Liver (tissue), 9 donors: Measurements from ENCODE around the gene FGD5. TPM values are rescaled to one million over a fixed set of nuclear protein-coding genes. Genes with fewer than 3 reads are reported as not detected.

ENCODE experiments used
- DNase-seq: peaks from one replicate; pipeline ENCODE4 v3.0.0-alpha.2; 2017; ENCODE audit warnings: low spot score
- H3K27ac ChIP-seq, 2 donors: one replicate each; pipeline ENCODE4 v1.7.0; 2013; ENCODE audit warnings: inconsistent platforms in 2 of 2, low read length in 2 of 2, control low read depth in 1 of 2, low read depth in 1 of 2, mild to moderate bottlenecking in 1 of 2
- H3K27me3 ChIP-seq, 4 donors: one replicate each; pipeline versions ENCODE4 v1.6.1 to v1.7.0; 2013; ENCODE audit warnings: low read length in 3 of 4, inconsistent platforms in 1 of 4, mild to moderate bottlenecking in 1 of 4, moderate library complexity in 1 of 4; ENCODE audit not compliant: control insufficient read depth in 4 of 4, insufficient read depth in 4 of 4
- H3K36me3 ChIP-seq, 4 donors: one replicate each; pipeline versions ENCODE4 v1.6.1 to v1.7.0; 2013; ENCODE audit warnings: low read length in 3 of 4, mild to moderate bottlenecking in 3 of 4, low read depth in 1 of 4, moderate library complexity in 1 of 4; ENCODE audit not compliant: control insufficient read depth in 4 of 4, insufficient read depth in 3 of 4
- H3K4me1 ChIP-seq, 4 donors: one replicate each; pipeline versions ENCODE4 v1.6.1 to v1.7.0; 2013; ENCODE audit warnings: low read length in 3 of 4, mild to moderate bottlenecking in 3 of 4, moderate library complexity in 1 of 4; ENCODE audit not compliant: control insufficient read depth in 4 of 4, insufficient read depth in 4 of 4
- H3K4me3 ChIP-seq, 3 donors: one replicate each; pipeline versions ENCODE4 v1.6.1 to v1.7.0; 2013; ENCODE audit warnings: low read length in 3 of 3, control low read depth in 1 of 3, low read depth in 1 of 3, mild to moderate bottlenecking in 1 of 3
- H3K9ac ChIP-seq, 2 donors: one replicate each; pipeline ENCODE4 v1.7.0; 2013; ENCODE audit warnings: low read length in 2 of 2, mild to moderate bottlenecking in 2 of 2, moderate library complexity in 2 of 2, control low read depth in 1 of 2, low read depth in 1 of 2
- H3K9me3 ChIP-seq, 4 donors: one replicate each; pipeline versions ENCODE4 v1.6.1 to v1.7.0; 2013; ENCODE audit warnings: low read length in 3 of 4; ENCODE audit not compliant: control insufficient read depth in 4 of 4
- ATF3 ChIP-seq: IDR thresholded peaks from 2 replicates; pipeline ENCODE4 v1.6.1; 2016; ENCODE audit warnings: antibody characterized with exemption
- CTCF ChIP-seq: fragments of 150-350 bp; IDR thresholded peaks from 2 replicates; pipeline ENCODE4 v1.5.1; 2017; ENCODE audit warnings: improper control_type of control experiment, low read depth, low read length; ENCODE audit not compliant: missing input control
- FOXA1 ChIP-seq: IDR thresholded peaks from 2 replicates; pipeline ENCODE4 v1.6.1; 2016; ENCODE audit warnings: antibody characterized with exemption
- FOXA2 ChIP-seq: IDR thresholded peaks from 2 replicates; pipeline ENCODE4 v1.6.1; 2016; ENCODE audit warnings: antibody characterized with exemption
- HNF4A ChIP-seq, 2 donors: conservative IDR thresholded peaks; 2 replicates each; pipeline ENCODE4 v1.6.1; 2016; ENCODE audit warnings: antibody characterized with exemption in 2 of 2, mild to moderate bottlenecking in 2 of 2
- JUND ChIP-seq, 2 donors: IDR thresholded peaks; 2 replicates each; pipeline ENCODE4 v1.6.1; 2016; ENCODE audit warnings: antibody characterized with exemption in 2 of 2
- MAX ChIP-seq: IDR thresholded peaks from 2 replicates; pipeline ENCODE4 v1.6.1; 2016; ENCODE audit warnings: antibody characterized with exemption
- NR2F2 ChIP-seq: IDR thresholded peaks from 2 replicates; pipeline ENCODE4 v1.6.1; 2016; ENCODE audit warnings: antibody characterized with exemption
- REST ChIP-seq: IDR thresholded peaks from 2 replicates; pipeline ENCODE4 v1.6.1; 2016; ENCODE audit warnings: antibody characterized with exemption, mild to moderate bottlenecking
- SP1 ChIP-seq: IDR thresholded peaks from 2 replicates; pipeline ENCODE4 v1.6.1; 2018; ENCODE audit warnings: antibody characterized with exemption, mild to moderate bottlenecking
- YY1 ChIP-seq: IDR thresholded peaks from 2 replicates; pipeline ENCODE4 v1.6.1; 2016; ENCODE audit warnings: antibody characterized with exemption, mild to moderate bottlenecking
- ZBTB33 ChIP-seq: IDR thresholded peaks from 2 replicates; pipeline ENCODE4 v1.6.1; 2016; ENCODE audit warnings: antibody characterized with exemption
- WGBS: extraction: QIAGEN DNeasy Blood & Tissue Kit; methylation state at CpG from one replicate; pipeline ENCODE4 v1.1.7; 2013; 5-methylcytosine and 5-hydroxymethylcytosine counted together
- polyA plus RNA-seq, 2 donors: library from polyadenylated mRNA; stranded (reverse) in 1 of 2; unstranded in 1 of 2; fragments of 200-250 nt in 1 of 2; fragments of >200 nt in 1 of 2; fragmentation: Nextera tagmentation in 1 of 2; extraction: Ambion mirVana in 1 of 2; gene quantifications; one replicate each; pipeline versions ENCODE4 v1.2.1 to v1.2.3, GENCODE V29; 2013 to 2015
- total RNA-seq, 2 donors: library from RNA; depleted of rRNA; stranded (reverse); fragments of >200 nt; gene quantifications; one replicate each; pipeline ENCODE4 v1.2.3, GENCODE V29; 2014
- donor health status: healthy.
- donor health status: healthy.
- donor health status: healthy.
- donor health status: healthy.
- donor health status: healthy.

Gene FGD5
- total and polyA plus RNA-seq, 4 donors: 2.0 to 6.3 (median 3.1) TPM

GRCh38 chr3:14822670-14823390, 4.1 kb downstream of the FGD5 start (continued):
- no peak for TF ChIP-seq REST

- H3K9me3 ChIP-seq: no peaks in the 10 kb centered on the region
- no peak overlapping the region for H3K9ac ChIP-seq
- no peaks in the 10 kb centered on the region for H3K36me3 ChIP-seq
- H3K27ac ChIP-seq: peak overlapping the region in 1 of 2 donors; percentile 20
- H3K4me1 ChIP-seq: peaks cover 0 to 5% (median 0%) of the 10 kb centered on the region in 4 donors
- WGBS: 88% methylated on average over 2 of the region's 2 CpGs
- DNase-seq: no peak
- H3K4me3 ChIP-seq: no peak overlapping the region
- no peaks in the 10 kb centered on the region for H3K27me3 ChIP-seq
- TF ChIP-seq NR2F2 (no peak), ZBTB33 (no peak), JUND (IDR thresholded peaks at IDR 0.05) (no peak), YY1 (no peak), MAX (no peak), SP1 (no peak), FOXA1 (no peak), CTCF (no peak), ATF3 (no peak), FOXA2 (no peak), REST (no peak), HNF4A (conservative IDR thresholded peaks at IDR 0.05) (no peak)
Measured at GRCh38 chr3:14823393-14823792, 4.6 kb downstream of the FGD5 start.
